Type B pancreatic cell (in vitro differentiated cells): ENCODE measurements around the gene TCP1. TPM values are rescaled to one million over a fixed set of nuclear protein-coding genes. Genes with fewer than 3 reads are reported as not detected.

Experiments
- DNase-seq: peaks from one replicate; pipeline ENCODE4 v3.0.0; 2021; ENCODE audit warnings: mixed read lengths; ENCODE audit not compliant: unreplicated experiment; ENCODE audit errors: extremely low spot score
- H3K27ac Mint-ChIP-seq: 2 replicates; pipeline ENCODE4 v1.8.0; 2021; ENCODE audit warnings: mild to moderate bottlenecking, mixed read lengths
- H3K27me3 Mint-ChIP-seq: 2 replicates; pipeline ENCODE4 v1.8.0; 2021; ENCODE audit warnings: mixed read lengths
- H3K36me3 Mint-ChIP-seq: 2 replicates; pipeline ENCODE4 v1.8.0; 2021; ENCODE audit warnings: mixed read lengths
- H3K4me1 Mint-ChIP-seq: one replicate; pipeline ENCODE4 v1.8.0; 2021; ENCODE audit warnings: mixed read lengths; ENCODE audit not compliant: unreplicated experiment
- H3K4me3 Mint-ChIP-seq: 2 replicates; pipeline ENCODE4 v1.8.0; 2021; ENCODE audit warnings: mild to moderate bottlenecking, mixed read lengths
- H3K9me3 Mint-ChIP-seq: 2 replicates; pipeline ENCODE4 v1.8.0; 2021; ENCODE audit warnings: mixed read lengths
- total RNA-seq: library from RNA; stranded (reverse); gene quantifications from 2 replicates; pipeline ENCODE4 v1.2.1, GENCODE V29; 2021; ENCODE audit warnings: low replicate concordance
- TF ChIP-seq, protein P1 (sequence below): fragments of 200-600 bp; sonication (generic); conservative IDR thresholded peaks from 2 replicates; pipeline ENCODE4 v1.5.0; 2021; ENCODE audit warnings: antibody characterized with exemption, mild to moderate bottlenecking

TCP1 gene
- total RNA-seq, 1 donor from 2014 or later = 235 TPM

DNA sequence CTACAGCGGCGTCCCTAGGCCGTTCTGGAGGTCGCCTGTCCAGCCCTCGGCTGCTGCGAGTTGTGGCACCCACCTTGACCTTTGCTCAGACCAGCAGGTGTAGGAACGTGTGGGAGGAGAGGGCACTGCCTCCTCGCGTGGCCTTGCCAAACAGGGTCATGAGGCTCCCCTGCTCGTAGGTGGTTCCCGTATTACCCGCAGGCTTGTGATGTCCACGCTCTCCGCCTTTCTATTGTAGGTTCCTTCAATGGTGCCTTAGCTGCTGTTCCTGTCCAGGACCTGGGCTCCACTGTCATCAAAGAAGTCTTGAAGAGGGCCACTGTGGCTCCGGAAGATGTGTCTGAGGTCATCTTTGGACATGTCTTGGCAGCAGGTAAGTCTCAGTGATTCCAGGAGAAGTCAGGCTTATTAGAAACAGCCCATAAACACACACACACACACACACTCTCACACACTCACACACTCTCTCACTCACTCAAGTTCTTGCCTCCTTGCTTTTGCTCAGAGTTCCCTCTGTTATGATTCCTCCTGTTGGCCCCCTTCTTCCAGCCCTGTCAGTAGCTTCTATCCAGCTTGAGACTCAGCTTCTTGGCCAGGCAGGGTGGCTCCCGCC lies 26.6 kb downstream of the TCP1 start:
- Mint-ChIP-seq H3K27me3 (no peaks in the 10 kb centered on the region), H3K4me1 (peaks cover 16% of the 10 kb centered on the region), H3K4me3 (peak overlapping the region; percentile 95), H3K27ac (peak overlapping the region; percentile 97), H3K9me3 (no peaks in the 10 kb centered on the region), H3K36me3 (peaks cover 33% of the 10 kb centered on the region)
- TF ChIP-seq, protein P1, sequence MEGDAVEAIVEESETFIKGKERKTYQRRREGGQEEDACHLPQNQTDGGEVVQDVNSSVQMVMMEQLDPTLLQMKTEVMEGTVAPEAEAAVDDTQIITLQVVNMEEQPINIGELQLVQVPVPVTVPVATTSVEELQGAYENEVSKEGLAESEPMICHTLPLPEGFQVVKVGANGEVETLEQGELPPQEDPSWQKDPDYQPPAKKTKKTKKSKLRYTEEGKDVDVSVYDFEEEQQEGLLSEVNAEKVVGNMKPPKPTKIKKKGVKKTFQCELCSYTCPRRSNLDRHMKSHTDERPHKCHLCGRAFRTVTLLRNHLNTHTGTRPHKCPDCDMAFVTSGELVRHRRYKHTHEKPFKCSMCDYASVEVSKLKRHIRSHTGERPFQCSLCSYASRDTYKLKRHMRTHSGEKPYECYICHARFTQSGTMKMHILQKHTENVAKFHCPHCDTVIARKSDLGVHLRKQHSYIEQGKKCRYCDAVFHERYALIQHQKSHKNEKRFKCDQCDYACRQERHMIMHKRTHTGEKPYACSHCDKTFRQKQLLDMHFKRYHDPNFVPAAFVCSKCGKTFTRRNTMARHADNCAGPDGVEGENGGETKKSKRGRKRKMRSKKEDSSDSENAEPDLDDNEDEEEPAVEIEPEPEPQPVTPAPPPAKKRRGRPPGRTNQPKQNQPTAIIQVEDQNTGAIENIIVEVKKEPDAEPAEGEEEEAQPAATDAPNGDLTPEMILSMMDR = no peak
- DNase-seq = no peak

DNA sequence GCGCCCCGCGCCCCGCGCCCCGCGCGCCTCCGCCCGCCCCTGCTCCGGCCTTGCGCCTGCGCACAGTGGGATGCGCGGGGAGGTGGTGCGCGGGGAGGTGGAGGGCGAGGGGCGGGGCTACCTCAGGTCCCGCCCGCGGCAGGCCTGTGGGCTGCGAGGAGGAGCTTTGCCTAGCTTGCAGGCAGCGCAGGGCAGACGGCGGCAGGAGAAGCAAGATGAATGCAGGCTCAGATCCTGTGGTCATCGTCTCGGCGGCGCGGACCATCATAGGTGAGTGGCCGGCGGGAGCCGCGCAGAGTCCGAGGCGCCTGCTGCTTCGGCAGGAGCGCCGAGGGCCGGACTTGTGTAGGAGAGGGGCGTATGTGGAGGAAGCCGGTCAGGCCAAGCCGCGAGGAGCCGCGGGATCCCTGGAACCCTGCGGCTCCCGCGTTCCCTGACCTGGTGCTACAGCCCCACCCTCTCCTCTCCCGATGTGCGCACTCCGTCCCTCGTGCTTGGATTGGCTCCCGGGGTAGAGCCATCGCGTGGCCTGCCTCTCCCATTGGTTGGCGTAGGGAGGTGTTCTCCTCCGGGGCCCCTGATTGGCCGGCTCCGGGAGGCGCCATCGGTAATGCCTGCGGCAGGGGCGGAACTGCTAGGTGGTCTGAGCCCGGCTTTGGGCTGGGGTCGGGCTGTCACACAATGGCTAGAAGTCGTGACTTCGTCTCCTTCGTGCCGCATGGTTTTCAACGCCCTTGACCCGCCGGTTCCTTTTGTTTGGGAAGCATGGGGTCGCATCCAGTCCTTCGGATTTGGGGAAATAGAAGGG lies 27.3 kb downstream of the TCP1 start, which contains the start of gene ACAT2:
TSS of gene ACAT2 (plus strand) at position 173 of the 808 bp plus-strand sequence. CDS start at position 216, 43 bp downstream.
- no peaks in the 10 kb centered on the region for H3K27me3 Mint-ChIP-seq
- peak; percentile 94 for DNase-seq
- no peaks in the 10 kb centered on the region for H3K9me3 Mint-ChIP-seq
- H3K4me3 Mint-ChIP-seq = peak within 1 kb of the TSS; percentile 95
- peak within 1 kb of the TSS; percentile 97 for H3K27ac Mint-ChIP-seq
- H3K36me3 Mint-ChIP-seq = peaks cover 30% of the 10 kb centered on the region
- TF ChIP-seq, protein P1 = no peak
- peaks cover 16% of the 10 kb centered on the region for H3K4me1 Mint-ChIP-seq

DNA sequence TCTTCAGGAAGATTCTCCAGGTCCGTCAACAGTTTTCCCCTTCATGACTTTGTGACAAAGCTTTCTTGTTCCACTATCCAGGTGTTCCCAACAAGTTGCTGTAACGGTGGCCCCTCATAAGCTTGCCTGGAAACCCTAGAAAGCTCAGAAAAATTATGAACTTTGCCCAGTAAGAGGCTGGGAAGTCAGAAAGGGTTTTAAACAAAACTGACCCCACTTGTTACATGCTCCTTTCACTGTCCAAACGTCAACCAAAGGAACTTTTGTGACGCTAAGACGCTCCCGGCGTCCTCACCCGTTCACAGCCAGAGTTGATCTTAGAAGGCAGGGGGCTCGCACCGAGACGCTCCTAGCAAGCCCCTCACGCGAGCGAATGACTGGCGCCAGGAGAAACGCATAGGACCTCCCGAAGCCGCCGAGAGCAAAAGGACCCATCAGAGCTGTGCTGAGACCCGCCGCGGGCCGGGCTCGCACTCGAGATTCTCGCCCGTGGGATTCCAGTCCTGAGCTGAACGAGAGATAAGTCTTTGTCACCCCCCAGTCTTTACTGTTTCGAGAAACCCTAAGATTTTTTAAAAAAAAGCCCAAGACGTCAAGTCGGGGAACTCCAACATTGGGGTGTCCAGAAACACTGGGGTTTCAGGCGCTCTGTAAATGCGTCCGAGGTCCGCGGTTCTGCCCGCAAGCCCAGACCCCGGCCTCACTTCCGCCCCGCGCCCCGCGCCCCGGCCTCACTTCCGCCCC lies 28.1 kb downstream of the TCP1 start:
- TF ChIP-seq, protein P1 = no peak
- Mint-ChIP-seq H3K36me3 (peaks cover 27% of the 10 kb centered on the region), H3K4me1 (peaks cover 16% of the 10 kb centered on the region), H3K27ac (peak overlapping the region; percentile 97), H3K4me3 (peak overlapping the region; percentile 95), H3K9me3 (no peaks in the 10 kb centered on the region), H3K27me3 (no peaks in the 10 kb centered on the region)
- no peak for DNase-seq

DNA sequence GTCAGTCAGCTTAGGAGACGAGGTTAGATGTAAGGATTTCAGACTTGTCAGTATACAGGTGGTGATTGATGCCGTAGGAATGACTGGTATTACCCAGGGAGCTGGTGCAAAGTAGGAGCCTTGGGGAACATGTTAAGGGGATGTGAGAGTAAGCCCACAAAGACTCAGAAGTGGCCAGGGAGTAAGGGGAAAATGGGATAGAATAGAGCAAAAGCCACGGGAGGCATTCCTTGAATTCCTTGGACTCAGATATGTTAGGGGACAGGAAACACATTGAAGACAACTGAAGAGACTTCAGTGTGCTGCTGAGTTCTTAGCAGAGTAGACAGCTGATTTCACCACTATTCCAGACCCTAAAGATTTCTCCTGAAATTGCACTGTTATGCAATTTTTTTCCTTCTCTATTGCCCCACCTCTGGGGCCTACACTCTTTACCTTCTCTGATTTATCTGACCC lies 28.8 kb downstream of the TCP1 start:
- TF ChIP-seq, protein P1 = no peak
- peak overlapping the region; percentile 95 for H3K4me3 Mint-ChIP-seq
- peaks cover 30% of the 10 kb centered on the region for H3K36me3 Mint-ChIP-seq
- no peaks in the 10 kb centered on the region for H3K9me3 Mint-ChIP-seq
- H3K4me1 Mint-ChIP-seq = peaks cover 16% of the 10 kb centered on the region
- DNase-seq = no peak
- H3K27ac Mint-ChIP-seq = peak overlapping the region; percentile 97
- no peaks in the 10 kb centered on the region for H3K27me3 Mint-ChIP-seq

DNA sequence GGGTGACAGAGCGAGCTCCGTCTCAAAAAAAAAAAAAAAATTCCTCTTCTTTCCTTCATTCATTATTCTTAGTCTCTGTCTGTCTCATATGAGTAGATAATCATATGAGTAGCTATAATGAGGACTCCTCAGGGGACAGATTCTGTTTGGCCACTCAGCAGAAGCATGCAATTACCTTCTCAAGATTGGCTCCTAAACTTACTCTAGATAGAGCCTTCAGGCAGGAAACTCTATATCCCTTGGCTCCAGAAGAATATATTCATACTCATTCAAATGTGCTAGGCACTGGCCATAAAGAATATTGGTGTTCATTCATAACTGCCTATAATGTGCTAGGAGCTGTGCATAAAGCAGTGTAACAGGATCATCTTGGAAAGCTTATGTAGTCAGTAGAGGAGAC lies 29.8 kb downstream of the TCP1 start:
- H3K27ac Mint-ChIP-seq = peak overlapping the region; percentile 58
- H3K36me3 Mint-ChIP-seq = peaks cover 33% of the 10 kb centered on the region
- H3K9me3 Mint-ChIP-seq = no peaks in the 10 kb centered on the region
- peaks cover 16% of the 10 kb centered on the region for H3K4me1 Mint-ChIP-seq
- TF ChIP-seq, protein P1 = no peak
- peak overlapping the region; percentile 73 for H3K4me3 Mint-ChIP-seq
- no peak for DNase-seq
- no peaks in the 10 kb centered on the region for H3K27me3 Mint-ChIP-seq
